ENCODE results near the gene PCSK7.
"Not testable (repeated sequence)": the region's sequence is repeated elsewhere in the genome, so short reads cannot be mapped to it uniquely, and the experiment has no call there.

The PCSK7 gene

DNA sequence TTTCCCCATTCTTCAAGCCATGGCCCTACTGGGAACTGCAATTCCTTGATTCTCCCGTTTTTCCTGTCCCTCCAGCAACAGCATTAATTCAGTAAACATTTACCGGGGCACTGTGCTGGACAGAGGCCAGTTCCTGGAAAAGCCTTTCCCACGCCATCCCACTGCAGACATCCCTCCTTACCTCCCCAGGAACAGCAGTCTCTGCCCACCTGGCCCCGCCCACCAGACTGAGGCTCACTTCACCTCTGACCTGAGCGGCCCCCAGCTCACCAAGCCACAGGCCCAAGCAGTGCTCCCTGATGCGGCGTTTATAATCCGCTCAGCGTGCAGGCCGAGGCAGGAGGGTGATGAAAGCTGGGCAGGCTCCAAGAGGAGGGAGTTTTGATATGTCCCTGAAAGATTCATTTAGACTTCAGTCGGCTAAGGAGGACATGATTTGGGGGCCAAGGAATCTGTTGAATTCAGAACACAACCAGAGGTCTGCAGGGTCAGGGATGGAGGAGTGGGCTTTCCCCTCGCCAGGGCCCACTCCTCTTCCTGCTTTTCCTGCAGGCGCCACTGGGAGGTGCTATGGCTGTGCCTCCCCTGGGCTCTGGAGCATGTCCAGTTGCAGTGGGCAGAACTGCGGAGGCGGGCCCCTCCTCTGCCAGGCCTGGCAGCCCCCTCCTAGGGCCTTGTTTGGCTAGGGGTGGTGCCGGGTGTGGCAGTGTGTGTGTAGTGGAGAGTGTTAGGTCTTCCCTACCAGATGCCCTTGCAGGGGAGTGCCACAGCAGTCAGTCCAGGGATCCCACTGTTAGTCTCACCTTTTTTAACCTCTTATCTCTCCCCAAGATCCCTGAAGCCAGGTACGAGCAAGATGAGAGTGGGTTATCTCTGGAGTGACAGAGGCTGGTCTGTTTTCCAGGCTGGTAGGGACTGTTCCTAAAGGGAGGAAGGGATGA, 34.1 kb downstream of the PCSK7 start:
- no peak for DNase-seq

DNA sequence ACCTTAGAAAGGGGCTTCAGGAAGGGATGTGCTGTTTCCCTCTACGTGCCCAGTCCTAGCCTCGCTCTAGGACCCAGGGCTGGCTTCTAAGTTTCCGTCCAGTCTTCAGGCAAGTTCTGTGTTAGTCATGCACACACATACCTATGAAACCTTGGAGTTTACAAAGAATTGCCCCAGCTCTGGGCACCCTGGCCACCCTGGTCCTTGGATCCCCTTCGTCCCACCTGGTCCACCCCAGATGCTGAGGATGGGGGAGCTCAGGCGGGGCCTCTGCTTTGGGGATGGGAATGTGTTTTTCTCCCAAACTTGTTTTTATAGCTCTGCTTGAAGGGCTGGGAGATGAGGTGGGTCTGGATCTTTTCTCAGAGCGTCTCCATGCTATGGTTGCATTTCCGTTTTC, 34.9 kb downstream of the PCSK7 start:
- DNase-seq, result no peak

- no peak for DNase-seq
These were observed 36.1 kb downstream of the PCSK7 start for GRCh38 chr11:117195761-117196160.

- DNase-seq, result no peak
These were observed 36.6 kb downstream of the PCSK7 start for GRCh38 chr11:117195258-117195657.

- DNase-seq, result no peak
These were observed 37.6 kb downstream of the PCSK7 start for GRCh38 chr11:117194267-117194666.

DNA sequence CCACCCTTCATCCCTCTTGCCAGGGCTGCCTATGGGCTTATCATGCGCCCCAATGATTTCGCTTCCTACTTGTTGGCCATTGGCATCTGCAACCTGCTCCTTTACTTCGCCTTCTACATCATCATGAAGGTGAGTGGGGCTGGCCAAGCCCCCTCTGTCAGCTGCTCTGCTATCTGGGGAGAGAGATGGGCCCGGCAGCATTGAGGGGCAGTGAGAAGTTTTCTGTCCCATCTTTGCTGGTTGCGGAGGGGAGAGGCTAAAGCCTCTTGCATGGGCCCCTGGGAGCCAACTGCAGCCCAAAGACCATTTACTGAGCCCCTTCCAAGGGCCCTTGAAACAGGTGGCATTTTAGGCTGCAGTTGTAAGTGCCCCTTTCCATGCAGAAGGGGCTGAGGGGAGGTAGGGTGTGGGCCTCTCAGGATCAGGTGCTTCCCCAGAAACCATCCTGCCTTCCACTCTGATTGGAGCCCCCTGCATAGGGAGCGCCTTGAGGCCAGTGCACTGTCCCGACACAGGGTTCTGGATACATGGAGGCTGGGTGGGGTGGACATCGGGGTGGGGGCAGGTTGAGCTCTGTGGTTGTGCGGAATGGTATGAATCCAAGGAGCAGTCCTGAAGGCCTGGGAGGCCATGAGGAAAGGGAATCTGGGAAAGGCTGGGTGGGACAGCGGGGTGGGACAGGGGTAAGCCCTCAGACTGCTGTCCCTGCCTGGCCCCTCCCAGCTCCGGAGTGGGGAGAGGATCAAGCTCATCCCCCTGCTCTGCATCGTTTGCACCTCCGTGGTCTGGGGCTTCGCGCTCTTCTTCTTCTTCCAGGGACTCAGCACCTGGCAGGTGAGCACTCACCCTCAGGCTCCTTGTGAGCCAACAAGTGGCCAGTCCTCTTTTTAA, 38.5 kb downstream of the PCSK7 start:
- DNase-seq, result no peak

DNA sequence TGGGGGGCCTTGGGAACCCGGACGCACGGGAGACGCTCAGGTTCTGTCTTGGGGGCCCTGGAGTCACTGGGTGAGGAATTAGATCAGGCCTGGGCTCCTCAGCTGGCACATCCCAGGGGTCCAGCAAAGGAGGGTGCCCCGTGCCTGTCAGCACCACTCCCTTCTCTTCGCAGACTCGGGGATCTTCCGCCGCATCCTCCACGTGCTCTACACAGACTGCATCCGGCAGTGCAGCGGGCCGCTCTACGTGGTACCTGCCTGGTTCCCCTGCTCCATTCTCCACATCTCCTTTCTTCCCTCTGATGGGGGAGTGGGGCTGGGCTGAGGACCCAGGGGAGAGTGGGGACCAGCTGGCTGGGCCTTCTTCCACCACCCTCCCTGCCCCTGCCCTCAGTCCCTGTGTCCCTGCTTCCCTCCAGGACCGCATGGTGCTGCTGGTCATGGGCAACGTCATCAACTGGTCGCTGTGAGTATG, 39.4 kb downstream of the PCSK7 start:
- DNase-seq, result no peak

- DNase-seq, result no peak
These were observed 40.0 kb downstream of the PCSK7 start for GRCh38 chr11:117191680-117192400.

GRCh38 chr11:117189941-117190544, 41.8 kb downstream of the PCSK7 start:
- DNase-seq, result no peak

GRCh38 chr11:117189191-117189940, 42.5 kb downstream of the PCSK7 start:
- DNase-seq, result no peak

DNA sequence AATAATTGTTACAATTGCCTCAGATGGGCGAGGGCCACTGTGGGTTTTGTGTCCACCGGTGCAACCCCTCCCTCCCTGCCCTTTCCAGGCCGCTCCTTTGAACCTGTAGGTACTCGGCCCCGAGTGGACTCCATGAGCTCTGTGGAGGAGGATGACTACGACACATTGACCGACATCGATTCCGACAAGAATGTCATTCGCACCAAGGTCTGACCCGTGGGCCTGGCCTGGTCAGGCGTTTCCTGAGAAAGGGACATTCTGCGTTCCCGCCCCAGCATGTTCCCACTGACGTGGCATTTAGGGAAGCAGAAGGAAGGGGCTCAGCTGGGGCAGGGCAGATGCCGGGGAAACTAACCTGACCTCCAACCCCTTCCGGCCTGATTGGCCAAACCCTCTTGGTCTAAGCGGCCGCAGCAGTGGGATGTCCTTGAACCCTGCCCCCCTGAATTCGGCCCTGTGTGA, 43.2 kb downstream of the PCSK7 start:
- DNase-seq, result no peak

DNA sequence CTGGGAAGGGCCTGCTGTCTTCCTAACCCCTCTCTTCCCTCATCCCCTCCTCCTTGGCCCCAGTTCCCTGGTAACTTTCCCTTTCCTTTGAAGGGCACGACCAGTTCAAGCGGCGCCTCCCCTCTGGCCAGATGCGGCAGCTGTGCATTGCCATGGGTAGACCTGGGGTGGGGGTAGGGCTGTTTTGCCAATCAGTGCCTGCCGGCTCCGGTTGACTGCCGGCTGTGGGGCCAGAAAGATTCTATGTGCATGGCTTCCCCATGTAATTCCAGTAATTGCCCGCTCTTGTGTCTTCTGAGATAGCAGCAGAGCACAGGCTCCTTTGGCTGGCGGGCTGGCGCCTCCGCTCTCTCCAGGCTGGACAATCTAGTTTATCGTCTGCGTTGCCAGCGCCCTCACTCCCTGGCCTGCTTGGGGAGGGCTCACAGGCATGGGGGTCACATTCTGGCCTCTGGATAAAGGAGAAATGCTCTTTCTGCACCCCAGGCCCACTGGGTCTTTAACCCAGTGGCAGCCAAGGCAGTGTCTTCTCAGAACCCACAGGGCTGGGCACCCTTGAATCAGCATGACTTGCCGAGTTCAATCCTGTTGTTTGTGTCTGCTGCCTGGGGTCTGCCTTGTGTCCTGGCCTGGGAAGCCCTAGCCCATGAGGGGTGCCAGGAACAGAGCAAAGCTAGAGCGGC, 43.9 kb downstream of the PCSK7 start:
- DNase-seq, result no peak

GRCh38 chr11:117187428-117187798, 44.5 kb downstream of the PCSK7 start:
- no peak for DNase-seq

GRCh38 chr11:117187007-117187406, 44.9 kb downstream of the PCSK7 start:
- DNase-seq, result no peak

DNA sequence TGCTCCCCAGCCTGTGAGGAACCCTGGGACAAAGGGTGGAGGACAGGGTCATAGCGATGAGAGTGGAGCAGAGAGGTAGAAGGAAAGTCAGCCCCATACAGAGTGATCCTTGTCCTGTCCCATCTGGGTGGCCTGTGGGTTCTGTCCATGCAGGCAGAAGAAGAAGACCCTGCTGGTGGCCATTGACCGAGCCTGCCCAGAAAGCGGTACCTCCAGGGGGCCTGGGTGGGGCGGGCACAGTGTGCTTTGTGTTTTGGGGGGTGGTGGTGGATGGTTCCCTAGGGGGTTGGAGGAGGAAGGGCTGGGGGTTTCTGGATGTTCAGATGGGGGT, 45.5 kb downstream of the PCSK7 start:
- DNase-seq, result no peak

GRCh38 chr11:117185736-117186430, 46.0 kb downstream of the PCSK7 start:
- no peak for DNase-seq

DNA sequence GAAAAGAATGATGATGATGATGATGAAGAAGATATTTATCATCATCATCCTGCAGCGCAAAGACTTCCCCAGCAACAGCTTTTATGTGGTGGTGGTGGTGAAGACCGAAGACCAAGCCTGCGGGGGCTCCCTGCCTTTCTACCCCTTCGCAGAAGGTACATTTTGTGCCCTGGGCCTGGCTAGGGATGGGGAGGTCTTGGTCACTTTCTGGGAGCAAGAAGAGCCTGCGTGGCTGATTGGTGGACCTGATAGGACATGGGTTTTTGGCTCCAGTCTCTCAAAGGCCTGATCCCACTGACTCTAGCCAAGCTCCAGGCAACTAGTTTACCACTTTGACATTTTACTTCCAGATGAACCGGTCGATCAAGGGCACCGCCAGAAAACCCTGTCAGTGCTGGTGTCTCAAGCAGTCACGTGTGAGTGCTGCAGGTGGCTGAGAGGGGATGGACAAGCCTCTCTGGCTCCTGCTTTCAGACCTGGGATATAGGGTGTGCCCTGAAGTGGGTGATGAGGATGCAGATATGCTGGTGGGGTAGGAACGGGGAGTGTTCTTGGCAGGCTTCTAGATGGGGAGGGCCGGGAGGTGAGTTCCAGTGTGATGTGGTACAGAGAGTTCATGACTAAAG, 48.0 kb downstream of the PCSK7 start:
- DNase-seq, result no peak

DNA sequence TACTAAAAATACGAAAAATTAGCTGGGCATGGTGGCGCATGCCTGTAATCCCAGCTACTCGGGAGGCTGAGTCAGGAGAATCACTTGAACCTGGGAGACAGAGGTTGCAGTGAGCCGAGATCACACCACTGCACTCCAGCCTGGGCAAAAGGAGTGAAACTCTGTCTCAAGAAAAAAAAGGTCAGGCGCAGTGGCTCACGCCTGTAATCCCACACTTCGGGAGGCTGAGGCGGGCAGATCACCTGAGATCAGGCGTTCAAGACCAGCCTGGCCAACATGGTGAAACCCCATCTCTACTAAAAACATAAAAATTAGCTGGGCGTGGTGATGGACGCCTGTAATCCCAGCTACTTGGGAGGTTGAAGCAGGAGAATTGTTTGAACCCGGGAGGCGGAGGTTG, 48.7 kb downstream of the PCSK7 start:
- not testable (repeated sequence) for DNase-seq

DNA sequence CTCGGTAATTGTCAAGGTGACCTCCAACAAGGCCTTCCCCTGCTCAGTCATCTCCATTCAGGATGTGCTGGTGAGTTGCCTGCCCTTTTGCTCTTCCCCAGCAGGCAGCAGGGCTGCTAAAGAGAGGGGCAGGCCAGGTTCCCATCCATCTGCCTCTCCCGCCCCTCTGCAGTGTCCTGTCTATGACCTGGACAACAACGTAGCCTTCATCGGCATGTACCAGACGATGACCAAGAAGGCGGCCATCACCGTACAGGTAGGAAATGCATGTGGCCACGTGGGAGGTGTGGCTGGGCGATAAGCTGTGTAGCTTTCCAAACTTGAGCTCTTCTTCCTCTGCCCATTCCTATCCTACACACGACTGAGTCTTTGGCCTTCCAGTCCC, 49.3 kb downstream of the PCSK7 start:
- DNase-seq, result no peak

Measured in stimulated activated CD4-positive, alpha-beta T cell treated with anti-CD3 and anti-CD28 coated beads, Interleukin-12 subunit alpha, Interleukin-12 subunit beta, amount 100 ng/mL, for 4 hours (primary cell).